ENCODE results near the gene CDH4.

GRCh38 chr20:61684136-61684535, 432.1 kb downstream of the CDH4 start:
- no peak for TF ChIP-seq CTCF (IDR thresholded peaks at IDR 0.05 in 2 of 3, conservative IDR thresholded peaks at IDR 0.05 in 1 of 3; ENCODE audit: insufficient read depth in 2 of 3, low read depth in 1 of 3, low read length in 3 of 3)
- no peak for TF ChIP-seq NFRKB (IDR thresholded peaks at IDR 0.05; ENCODE audit: low read depth)
- no peak for TF ChIP-seq CEBPB (tag; IDR thresholded peaks at IDR 0.05)
- no peak for TF ChIP-seq CREB3 (tag; conservative IDR thresholded peaks at IDR 0.05; ENCODE audit: low read depth)
- TF ChIP-seq SMAD1 (IDR thresholded peaks at IDR 0.05; ENCODE audit: low read depth, low read length, partially characterized antibody) = no peak
- no peak for TF ChIP-seq MBD1 (CRISPR knock-in tag; IDR thresholded peaks at IDR 0.05)
- TF ChIP-seq KLF16 (IDR thresholded peaks at IDR 0.05) = no peak
- TF ChIP-seq ZSCAN29 (IDR thresholded peaks at IDR 0.05) = no peak
- no peak for TF ChIP-seq GTF2F1 (IDR thresholded peaks at IDR 0.05; ENCODE audit: low read depth, low read length)
- TF ChIP-seq HBP1 (CRISPR knock-in tag; IDR thresholded peaks at IDR 0.05) = no peak
- no peak for TF ChIP-seq NBN (IDR thresholded peaks at IDR 0.05; ENCODE audit: low read depth)
- TF ChIP-seq PHF20 (IDR thresholded peaks at IDR 0.05; ENCODE audit: partially characterized antibody) = no peak
